ENCODE measurements around the gene NHLRC3.

DNA sequence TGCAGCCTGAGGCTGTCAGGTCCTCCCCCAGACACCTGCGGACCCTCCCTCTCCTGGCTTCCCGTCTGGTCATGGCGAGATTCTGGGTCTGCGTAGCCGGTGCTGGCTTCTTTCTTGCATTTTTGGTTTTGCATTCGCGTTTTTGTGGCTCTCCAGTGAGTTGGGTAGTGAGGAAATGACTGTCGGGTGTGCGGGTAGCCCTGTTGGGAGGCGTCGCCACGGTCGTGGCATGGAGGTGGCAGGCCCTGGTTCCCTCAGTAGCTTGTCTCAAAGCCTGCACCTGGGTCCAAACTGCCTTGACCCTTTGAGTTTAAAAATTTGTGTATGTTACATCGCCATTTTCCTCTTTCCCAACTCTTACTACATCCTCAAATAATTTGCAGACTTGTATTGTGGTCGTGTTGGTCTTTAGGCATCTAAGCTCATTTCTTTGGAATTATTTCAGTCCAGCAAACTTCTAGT is 344 bp downstream of the NHLRC3 start:
- TF ChIP-seq CTCF (IDR thresholded peaks at IDR 0.05): no peak
- TF ChIP-seq POLR2A (IDR thresholded peaks at IDR 0.05): no peak

Measured in right lobe of liver (tissue), 4 donors.